Skeletal muscle tissue (tissue), 4 donors: Measurements from ENCODE around the gene HDAC4. TPM values are rescaled to one million over a fixed set of nuclear protein-coding genes. Genes with fewer than 3 reads are reported as not detected.
"Not testable (repeated sequence)": the region's sequence is repeated elsewhere in the genome, so short reads cannot be mapped to it uniquely, and the experiment has no call there.

Experiments used
- H3K27ac ChIP-seq: one replicate; pipeline ENCODE4 v1.7.0; 2013; ENCODE audit warnings: mild to moderate bottlenecking, low read depth, low read length, inconsistent platforms
- H3K27me3 ChIP-seq, 3 donors: one replicate each; pipeline ENCODE4 v1.7.0; 2013; ENCODE audit warnings: low read length in 3 of 3; ENCODE audit not compliant: control insufficient read depth in 3 of 3, insufficient read depth in 3 of 3
- H3K36me3 ChIP-seq, 3 donors: one replicate each; pipeline ENCODE4 v1.7.0; 2013; ENCODE audit warnings: low read length in 3 of 3; ENCODE audit not compliant: control insufficient read depth in 3 of 3, insufficient read depth in 3 of 3
- H3K4me1 ChIP-seq, 3 donors: one replicate each; pipeline ENCODE4 v1.7.0; 2013; ENCODE audit warnings: low read length in 3 of 3, mild to moderate bottlenecking in 3 of 3; ENCODE audit not compliant: control insufficient read depth in 3 of 3, insufficient read depth in 3 of 3
- H3K4me3 ChIP-seq, 3 donors: one replicate each; pipeline ENCODE4 v1.7.0; 2013; ENCODE audit warnings: low read length in 3 of 3
- H3K9ac ChIP-seq, 3 donors: one replicate each; pipeline ENCODE4 v1.7.0; 2013; ENCODE audit warnings: low read length in 3 of 3, mild to moderate bottlenecking in 3 of 3, moderate library complexity in 2 of 3, low read depth in 1 of 3
- H3K9me3 ChIP-seq, 3 donors: one replicate each; pipeline ENCODE4 v1.7.0; 2013; ENCODE audit warnings: low read length in 3 of 3; ENCODE audit not compliant: control insufficient read depth in 3 of 3
- total RNA-seq: library from RNA; depleted of rRNA; stranded (reverse); fragments of >200 nt; gene quantifications from one replicate; pipeline ENCODE4 v1.2.3, GENCODE V29; 2014
- donor health status: Osteomylitis.

HDAC4 gene
- total RNA-seq, 1 donor from 2014 or later: 23.5 TPM

- Histone ChIP-seq H3K9me3 (no peaks in the 10 kb centered on the region), H3K9ac (peak overlapping the region in 1 of 3 donors; percentile 63), H3K4me1 (peaks cover 57 to 84% (median 69%) of the 10 kb centered on the region in 3 donors), H3K4me3 (peak overlapping the region in 1 of 3 donors; percentile 44), H3K36me3 (peaks cover 0 to 4% (median 2%) of the 10 kb centered on the region in 3 donors), H3K27me3 (no peaks in the 10 kb centered on the region), H3K27ac (peak overlapping the region; percentile 5)
Measured at GRCh38 chr2:239285932-239286230, 114.9 kb downstream of the HDAC4 start.

GRCh38 chr2:239285071-239285931 is 115.5 kb downstream of the HDAC4 start:
- Histone ChIP-seq H3K27ac (peak overlapping the region; percentile 5), H3K9me3 (no peaks in the 10 kb centered on the region), H3K36me3 (peaks cover 0 to 4% (median 2%) of the 10 kb centered on the region in 3 donors), H3K27me3 (no peaks in the 10 kb centered on the region), H3K4me1 (peaks cover 55 to 83% (median 68%) of the 10 kb centered on the region in 3 donors), H3K9ac (peak overlapping the region in 1 of 3 donors; percentile 63), H3K4me3 (peak overlapping the region in 1 of 3 donors; percentile 44)

GRCh38 chr2:239283961-239284795 is 116.6 kb downstream of the HDAC4 start:
- Histone ChIP-seq H3K9me3 (no peaks in the 10 kb centered on the region), H3K4me3 (no peak overlapping the region), H3K27ac (no peak overlapping the region), H3K36me3 (peaks cover 0 to 5% (median 2%) of the 10 kb centered on the region in 3 donors), H3K4me1 (peaks cover 57 to 83% (median 69%) of the 10 kb centered on the region in 3 donors), H3K9ac (no peak overlapping the region), H3K27me3 (no peaks in the 10 kb centered on the region)

- Histone ChIP-seq H3K4me3 (no peak overlapping the region), H3K27ac (no peak overlapping the region), H3K9me3 (no peaks in the 10 kb centered on the region), H3K27me3 (no peaks in the 10 kb centered on the region), H3K36me3 (peaks cover 0 to 5% (median 2%) of the 10 kb centered on the region in 3 donors), H3K9ac (no peak overlapping the region), H3K4me1 (peaks cover 58 to 85% (median 70%) of the 10 kb centered on the region in 3 donors)
Measured at GRCh38 chr2:239283288-239283945, 117.4 kb downstream of the HDAC4 start.

GRCh38 chr2:239282448-239283287 is 118.2 kb downstream of the HDAC4 start:
- peaks cover 57 to 88% (median 73%) of the 10 kb centered on the region in 3 donors for H3K4me1 ChIP-seq
- H3K9ac ChIP-seq: no peak overlapping the region
- no peaks in the 10 kb centered on the region for H3K9me3 ChIP-seq
- H3K36me3 ChIP-seq: peaks cover 0 to 5% (median 2%) of the 10 kb centered on the region in 3 donors
- H3K27ac ChIP-seq: no peak overlapping the region
- no peaks in the 10 kb centered on the region for H3K27me3 ChIP-seq
- no peak overlapping the region for H3K4me3 ChIP-seq

- peaks cover 65 to 91% (median 76%) of the 10 kb centered on the region in 3 donors for H3K4me1 ChIP-seq
- not testable (repeated sequence) for H3K4me3 ChIP-seq, H3K36me3 ChIP-seq, H3K27me3 ChIP-seq, H3K9me3 ChIP-seq
- peak overlapping the region; percentile 89 for H3K27ac ChIP-seq
- peak overlapping the region in 2 of 3 donors; percentile 40 to 52 for H3K9ac ChIP-seq
Measured at GRCh38 chr2:239280296-239281017, 120.4 kb downstream of the HDAC4 start.

GRCh38 chr2:239279508-239280295 is 121.1 kb downstream of the HDAC4 start:
- Histone ChIP-seq H3K27ac (peak overlapping the region; percentile 89), H3K4me3 (peak overlapping the region in 1 of 3 donors; percentile 7), H3K9me3 (no peaks in the 10 kb centered on the region), H3K27me3 (no peaks in the 10 kb centered on the region), H3K36me3 (peaks cover 0 to 8% (median 2%) of the 10 kb centered on the region in 3 donors), H3K4me1 (peaks cover 65 to 91% (median 76%) of the 10 kb centered on the region in 3 donors), H3K9ac (peak overlapping the region in 2 of 3 donors; percentile 45 to 52)

- peaks cover 0 to 6% (median 0%) of the 10 kb centered on the region in 3 donors for H3K36me3 ChIP-seq
- peak overlapping the region; percentile 12 to 54 (median 45) for H3K9ac ChIP-seq
- peak overlapping the region; percentile 89 for H3K27ac ChIP-seq
- H3K27me3 ChIP-seq: no peaks in the 10 kb centered on the region
- H3K4me1 ChIP-seq: peaks cover 65 to 91% (median 76%) of the 10 kb centered on the region in 3 donors
- no peaks in the 10 kb centered on the region for H3K9me3 ChIP-seq
- no peak overlapping the region for H3K4me3 ChIP-seq
Measured at GRCh38 chr2:239278941-239279365, 121.9 kb downstream of the HDAC4 start.
